GM18517 (cell line): ENCODE measurements around the gene PRLHR.
"Not testable (repeated sequence)": the region's sequence is repeated elsewhere in the genome, so short reads cannot be mapped to it uniquely, and the experiment has no call there.

Experiments
- ATAC-seq: cut with Tn5 transposase; IDR thresholded peaks from one replicate; pipeline ENCODE4 v1.9.1; 2021; ENCODE audit warnings: mild to moderate bottlenecking, moderate library complexity; ENCODE audit not compliant: unreplicated experiment

Gene PRLHR

GRCh38 chr10:118595598-118596425, at the start of gene PRLHR:
Gene PRLHR, minus strand, starts transcription at chr10:118595648. Its CDS starts 404 bp downstream, at chr10:118595244.
- ATAC-seq = no peak

GRCh38 chr10:118642228-118642627, 46.8 kb upstream of the PRLHR start:
- no peak for ATAC-seq

DNA sequence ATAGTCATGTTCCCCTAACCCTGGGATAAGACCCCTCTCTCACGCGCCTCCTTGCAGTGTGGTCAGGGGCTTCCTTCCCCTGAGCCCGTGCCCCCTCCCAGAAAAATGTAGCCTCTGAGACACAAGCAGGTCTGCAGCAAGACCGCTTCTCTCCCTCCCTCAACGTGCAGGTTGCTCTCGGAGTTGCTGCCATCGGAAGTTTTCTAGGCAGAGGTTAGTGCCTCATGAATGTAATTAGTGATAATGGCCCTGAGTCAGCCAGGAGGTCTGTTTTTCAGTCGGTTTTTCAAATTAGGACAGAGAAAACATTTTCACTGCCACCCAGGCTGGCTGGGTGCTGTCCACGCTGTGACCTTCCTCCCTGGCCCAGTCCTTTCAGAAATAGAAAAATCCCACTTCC, 43.2 kb upstream of the PRLHR start:
- no peak for ATAC-seq

- no peak for ATAC-seq
Observed at GRCh38 chr10:118635674-118636402, 40.4 kb upstream of the PRLHR start.

DNA sequence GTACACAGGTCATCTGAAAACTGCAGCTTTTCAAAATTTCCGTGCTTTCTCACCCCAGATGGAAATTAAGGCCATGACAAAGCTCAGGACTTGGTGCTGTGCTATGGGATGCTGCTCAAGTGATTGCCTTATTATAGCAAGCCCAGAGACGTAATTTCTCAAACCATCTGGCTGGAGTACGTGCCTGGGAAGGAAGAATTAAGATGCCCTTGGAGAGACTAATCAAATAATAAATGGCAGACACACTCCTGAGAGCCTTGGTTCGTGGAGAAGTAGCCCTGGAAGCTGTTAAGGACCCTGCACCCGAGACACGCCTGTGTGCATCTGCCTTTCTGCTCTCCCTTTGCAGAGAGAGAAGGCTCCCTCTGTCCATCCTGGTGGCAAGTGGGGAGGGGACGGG, 38.3 kb upstream of the PRLHR start:
- ATAC-seq = no peak

DNA sequence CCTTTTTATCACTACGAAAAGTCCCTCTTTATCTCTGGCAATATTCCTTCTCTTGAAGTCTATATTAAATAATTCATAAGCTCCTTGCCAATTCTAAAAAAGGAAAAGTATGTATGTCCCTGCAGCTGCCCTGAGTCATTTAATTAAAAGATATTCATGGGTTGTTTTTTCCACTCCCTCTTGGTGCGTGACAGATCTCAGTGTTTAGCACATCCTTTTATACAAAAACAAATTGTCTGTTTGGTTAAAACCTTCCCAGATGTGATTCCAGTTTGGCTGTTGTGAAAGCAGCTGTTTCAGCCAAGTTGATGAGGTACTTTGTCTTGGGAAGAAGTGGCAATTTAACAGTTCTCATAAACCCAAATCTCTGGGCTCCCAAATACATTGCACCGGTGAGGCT, 33.8 kb upstream of the PRLHR start:
- no peak for ATAC-seq

- ATAC-seq = no peak
Observed at GRCh38 chr10:118628397-118628796, 32.9 kb upstream of the PRLHR start.

GRCh38 chr10:118626953-118627352, 31.5 kb upstream of the PRLHR start:
- ATAC-seq = no peak

- no peak for ATAC-seq
Observed at GRCh38 chr10:118625504-118625903, 30.1 kb upstream of the PRLHR start.

GRCh38 chr10:118624747-118625146, 29.3 kb upstream of the PRLHR start:
- ATAC-seq = no peak

DNA sequence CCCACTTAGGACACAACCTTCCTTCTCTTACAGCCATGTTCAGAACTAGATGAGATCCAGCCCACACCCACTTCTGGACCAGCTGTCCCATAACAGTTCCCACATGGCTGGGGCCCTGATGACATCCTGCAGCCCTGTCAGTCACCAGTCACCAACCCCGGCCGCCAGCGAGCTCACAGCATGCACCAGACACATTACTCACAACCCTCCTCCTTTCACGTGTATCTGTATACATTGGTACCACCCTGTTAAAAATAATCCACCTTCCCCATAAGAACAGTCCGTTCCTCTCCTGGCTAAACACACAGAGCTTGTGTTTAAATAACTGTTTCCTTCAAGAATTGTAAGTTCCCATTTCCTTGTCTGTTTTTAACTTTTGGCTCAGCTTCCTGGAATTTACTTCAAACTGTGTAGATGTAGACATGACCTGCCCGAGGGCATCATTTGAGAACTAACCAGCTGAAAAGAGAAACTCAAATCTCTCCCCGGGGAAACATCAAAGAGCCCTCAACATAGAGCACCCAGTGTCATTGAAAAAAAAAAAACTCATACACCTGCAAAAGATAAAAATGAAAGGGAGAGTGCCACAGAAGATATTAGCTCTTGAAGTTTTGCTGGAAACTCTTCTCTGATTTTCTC, 26.0 kb upstream of the PRLHR start:
- no peak for ATAC-seq

- ATAC-seq = not testable (repeated sequence)
Observed at GRCh38 chr10:118613863-118614262, 18.4 kb upstream of the PRLHR start.

- no peak for ATAC-seq
Observed at GRCh38 chr10:118610577-118610976, 15.1 kb upstream of the PRLHR start.

GRCh38 chr10:118607768-118608354, 12.4 kb upstream of the PRLHR start:
- no peak for ATAC-seq

DNA sequence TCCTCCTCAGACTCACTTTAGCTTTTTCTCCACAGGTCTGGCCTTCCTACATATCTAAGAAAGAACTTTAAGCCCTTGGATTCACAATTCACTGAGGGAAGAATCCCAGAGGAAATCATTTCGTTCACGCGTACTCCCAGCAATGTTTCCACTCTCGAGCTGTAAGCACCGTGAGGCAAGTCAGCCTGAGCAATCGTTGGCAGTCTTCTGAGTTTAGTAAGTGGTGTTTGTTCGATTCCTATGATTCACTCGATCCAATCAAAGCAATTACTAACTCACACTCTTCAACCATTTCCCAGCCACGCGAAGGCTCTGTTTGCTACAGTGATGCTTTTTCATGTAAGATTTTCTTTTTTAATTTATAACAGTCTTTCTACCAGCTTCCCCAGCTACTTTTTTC, 10.2 kb upstream of the PRLHR start:
- no peak for ATAC-seq

- no peak for ATAC-seq
Observed at GRCh38 chr10:118596426-118597124, 1.1 kb upstream of the PRLHR start.

- ATAC-seq = no peak
Observed at GRCh38 chr10:118595064-118595420, 406 bp downstream of the PRLHR start.

DNA sequence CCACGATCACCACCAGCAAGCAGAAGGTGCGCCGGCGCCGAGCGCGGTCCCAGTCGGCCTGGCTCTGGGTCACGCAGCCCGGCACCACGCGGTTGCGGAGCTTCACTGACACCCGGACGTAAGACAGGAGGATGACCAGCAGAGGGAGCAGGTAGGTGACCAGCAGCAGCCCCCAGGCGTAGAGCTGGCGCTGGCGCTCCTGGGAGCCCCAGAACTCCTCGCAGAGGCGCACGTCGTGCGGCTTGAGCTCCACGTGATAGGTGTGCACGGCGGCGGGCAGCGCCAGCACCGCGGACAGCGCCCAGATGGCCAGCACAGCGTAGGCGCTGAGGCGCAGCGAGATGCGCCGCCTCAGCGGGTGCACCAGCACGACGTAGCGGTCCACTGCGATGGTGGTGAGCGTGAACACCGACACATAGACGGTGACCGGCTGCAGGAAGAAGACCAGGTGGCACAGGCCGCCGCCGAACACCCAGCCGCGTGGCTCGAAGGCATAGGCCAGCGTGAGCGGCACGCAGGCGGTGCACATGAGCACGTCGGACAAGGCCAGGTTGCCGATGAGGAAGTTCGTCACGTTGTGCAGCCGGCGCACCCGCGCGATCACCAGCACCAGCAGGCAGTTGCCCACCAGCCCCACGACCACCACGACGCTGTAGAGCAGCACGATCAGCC, 920 bp downstream of the PRLHR start:
- no peak for ATAC-seq

GRCh38 chr10:118592675-118593330, 2.6 kb downstream of the PRLHR start:
- ATAC-seq = no peak

GRCh38 chr10:118590334-118590733, 5.1 kb downstream of the PRLHR start:
- no peak for ATAC-seq
